ENCODE data around the gene SVOP.

SVOP gene

GRCh38 chr12:108858311-108859074, 162.4 kb downstream of the SVOP start:
- Histone ChIP-seq H3K36me3 (ENCODE audit: insufficient read depth, low read length) (no peaks in the 10 kb centered on the region), H3F3A (ENCODE audit: low read depth) (no peaks in the 10 kb centered on the region), H3K9me2 (replicated peaks; ENCODE audit: low read depth, low read length) (no peaks in the 10 kb centered on the region), H3K4me1 (ENCODE audit: insufficient read depth, low read length, poor library complexity, severe bottlenecking) (peaks cover 37% of the 10 kb centered on the region), H3K79me2 (ENCODE audit: insufficient read depth, low read length) (peaks cover 41% of the 10 kb centered on the region), H4K20me1 (ENCODE audit: insufficient read depth, low read length, poor library complexity, severe bottlenecking) (peaks cover 16% of the 10 kb centered on the region), H3K9ac (ENCODE audit: low read depth, low read length, poor library complexity, severe bottlenecking) (peak overlapping the region; percentile 86), H2AFZ (ENCODE audit: low read length) (peak overlapping the region; percentile 93), H3K4me2 (ENCODE audit: low read depth, low read length, poor library complexity, severe bottlenecking) (peak overlapping the region; percentile 89), H3K9me3 (ENCODE audit: insufficient read depth, low read depth, low read length) (no peaks in the 10 kb centered on the region), H3K4me3 (ENCODE audit: low read length, poor library complexity, severe bottlenecking) (peak overlapping the region; percentile 76), H3K27me3 (ENCODE audit: insufficient read depth, low read length, poor library complexity, severe bottlenecking) (no peaks in the 10 kb centered on the region)
- TF ChIP-seq CTCF (conservative IDR thresholded peaks at IDR 0.05; ENCODE audit: low read length) (no peak), EZH2phosphoT487 (IDR thresholded peaks at IDR 0.05; ENCODE audit: borderline replicate concordance) (no peak)
